ENCODE results near the gene SLC9C1.
A peak's percentile ranks its signal among the peaks of the same experiment; 100 is the strongest.

The SLC9C1 gene

GRCh38 chr3:112101916-112102315 is 192.1 kb downstream of the SLC9C1 start:
- H3K27ac ChIP-seq, result no peak overlapping the region

GRCh38 chr3:112097378-112097777 is 196.6 kb downstream of the SLC9C1 start:
- no peak overlapping the region for H3K27ac ChIP-seq
- TF ChIP-seq, protein P1, sequence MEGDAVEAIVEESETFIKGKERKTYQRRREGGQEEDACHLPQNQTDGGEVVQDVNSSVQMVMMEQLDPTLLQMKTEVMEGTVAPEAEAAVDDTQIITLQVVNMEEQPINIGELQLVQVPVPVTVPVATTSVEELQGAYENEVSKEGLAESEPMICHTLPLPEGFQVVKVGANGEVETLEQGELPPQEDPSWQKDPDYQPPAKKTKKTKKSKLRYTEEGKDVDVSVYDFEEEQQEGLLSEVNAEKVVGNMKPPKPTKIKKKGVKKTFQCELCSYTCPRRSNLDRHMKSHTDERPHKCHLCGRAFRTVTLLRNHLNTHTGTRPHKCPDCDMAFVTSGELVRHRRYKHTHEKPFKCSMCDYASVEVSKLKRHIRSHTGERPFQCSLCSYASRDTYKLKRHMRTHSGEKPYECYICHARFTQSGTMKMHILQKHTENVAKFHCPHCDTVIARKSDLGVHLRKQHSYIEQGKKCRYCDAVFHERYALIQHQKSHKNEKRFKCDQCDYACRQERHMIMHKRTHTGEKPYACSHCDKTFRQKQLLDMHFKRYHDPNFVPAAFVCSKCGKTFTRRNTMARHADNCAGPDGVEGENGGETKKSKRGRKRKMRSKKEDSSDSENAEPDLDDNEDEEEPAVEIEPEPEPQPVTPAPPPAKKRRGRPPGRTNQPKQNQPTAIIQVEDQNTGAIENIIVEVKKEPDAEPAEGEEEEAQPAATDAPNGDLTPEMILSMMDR (conservative IDR thresholded peaks at IDR 0.05), result no peak

More at GRCh38 chr3:112101916-112102315, 192.1 kb downstream of the SLC9C1 start:
- TF ChIP-seq, protein P1 (conservative IDR thresholded peaks at IDR 0.05), result no peak

DNA sequence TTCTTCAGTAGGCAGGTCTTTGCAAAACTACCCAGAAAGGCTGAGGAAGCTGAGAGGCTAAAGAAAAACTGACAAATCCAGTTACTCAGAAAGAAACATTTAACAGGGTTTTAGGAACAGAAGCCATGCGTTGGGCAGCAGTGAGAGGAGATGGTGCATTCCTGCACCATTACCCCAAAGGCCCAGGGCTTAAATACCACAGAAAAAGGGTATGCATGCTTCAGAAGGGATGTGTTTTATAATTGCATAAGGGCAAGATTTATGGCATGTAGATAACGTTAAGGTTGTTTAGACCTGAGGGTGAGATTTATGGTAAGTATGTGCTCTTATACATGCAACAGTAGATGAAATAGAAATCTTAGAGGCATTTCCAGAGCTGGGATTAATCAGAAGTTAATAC is 197.8 kb downstream of the SLC9C1 start:
- TF ChIP-seq, protein P1 (conservative IDR thresholded peaks at IDR 0.05), result no peak
- no peak overlapping the region for H3K27ac ChIP-seq

DNA sequence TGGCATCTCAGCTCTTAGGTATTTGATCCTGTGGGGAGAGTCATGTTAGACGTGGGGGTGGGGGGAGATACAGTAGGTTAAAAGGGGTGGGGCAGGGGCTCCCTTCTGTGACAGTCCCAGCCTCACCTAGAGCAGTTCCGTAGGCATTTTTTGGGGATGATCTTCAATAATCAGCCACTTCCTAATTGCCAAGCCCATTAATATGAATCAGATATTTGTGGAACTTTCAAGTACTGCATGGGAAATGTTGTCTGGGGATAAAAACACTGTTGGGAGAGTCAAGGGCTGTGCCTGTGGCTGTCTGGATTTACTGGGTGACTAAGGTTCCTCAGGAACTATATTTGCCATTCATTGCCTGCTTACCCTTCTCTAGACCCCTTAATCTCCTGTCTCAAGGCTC is 198.3 kb downstream of the SLC9C1 start:
- TF ChIP-seq, protein P1 (conservative IDR thresholded peaks at IDR 0.05), result no peak
- no peak overlapping the region for H3K27ac ChIP-seq

DNA sequence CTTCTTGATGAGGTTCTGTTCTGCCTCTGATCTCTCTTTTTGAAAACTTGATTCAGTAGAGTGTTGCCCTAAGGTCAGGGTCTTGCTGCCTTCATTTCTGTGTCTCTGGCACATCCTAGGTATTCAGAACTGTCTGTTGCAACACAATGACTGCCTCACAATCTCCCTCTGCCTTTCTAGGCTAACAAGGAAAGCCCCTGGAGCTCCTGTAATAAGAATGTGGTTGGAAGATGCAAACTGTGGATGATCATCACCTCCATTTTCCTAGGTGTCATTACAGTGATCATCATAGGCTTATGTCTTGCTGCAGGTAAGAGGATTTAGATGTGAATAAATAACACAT is 200.9 kb downstream of the SLC9C1 start:
- TF ChIP-seq, protein P1 (conservative IDR thresholded peaks at IDR 0.05), result no peak
- no peak overlapping the region for H3K27ac ChIP-seq

DNA sequence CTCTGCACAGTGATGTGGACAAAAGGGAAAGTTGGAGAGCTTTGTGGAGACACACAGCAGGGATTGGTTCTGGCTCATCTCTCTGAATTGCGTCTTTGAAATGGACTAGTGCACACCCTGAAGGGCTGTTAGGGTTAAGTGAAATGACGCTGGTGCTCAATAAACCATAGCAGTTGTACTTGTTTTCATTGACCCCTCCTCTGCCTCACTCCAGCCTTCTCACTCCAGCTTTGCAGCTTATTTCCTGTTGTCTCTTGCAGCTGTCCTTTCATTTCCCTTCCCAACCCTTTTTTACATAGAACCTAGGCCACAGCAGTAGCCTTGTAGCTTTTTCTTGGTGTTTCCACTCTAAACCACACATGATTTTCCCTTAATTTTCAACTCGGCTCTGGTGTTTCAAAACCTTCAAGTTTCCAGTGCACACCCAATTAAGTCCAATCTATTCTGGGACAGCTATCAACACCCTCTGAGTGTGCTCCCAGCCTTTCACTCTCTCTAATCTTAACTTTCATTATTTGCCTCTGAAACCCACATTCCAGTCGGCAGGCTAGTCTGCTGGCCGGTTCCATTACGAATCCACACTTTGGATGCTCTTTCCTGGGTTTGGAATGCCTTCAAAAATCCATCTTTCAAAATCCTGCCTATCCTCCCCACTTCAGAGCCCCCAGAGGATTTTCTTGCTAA is 201.4 kb downstream of the SLC9C1 start:
- TF ChIP-seq, protein P1 (conservative IDR thresholded peaks at IDR 0.05), result no peak
- peak overlapping the region; percentile 80; the same call in 1 of the 2 replicates for H3K27ac ChIP-seq

DNA sequence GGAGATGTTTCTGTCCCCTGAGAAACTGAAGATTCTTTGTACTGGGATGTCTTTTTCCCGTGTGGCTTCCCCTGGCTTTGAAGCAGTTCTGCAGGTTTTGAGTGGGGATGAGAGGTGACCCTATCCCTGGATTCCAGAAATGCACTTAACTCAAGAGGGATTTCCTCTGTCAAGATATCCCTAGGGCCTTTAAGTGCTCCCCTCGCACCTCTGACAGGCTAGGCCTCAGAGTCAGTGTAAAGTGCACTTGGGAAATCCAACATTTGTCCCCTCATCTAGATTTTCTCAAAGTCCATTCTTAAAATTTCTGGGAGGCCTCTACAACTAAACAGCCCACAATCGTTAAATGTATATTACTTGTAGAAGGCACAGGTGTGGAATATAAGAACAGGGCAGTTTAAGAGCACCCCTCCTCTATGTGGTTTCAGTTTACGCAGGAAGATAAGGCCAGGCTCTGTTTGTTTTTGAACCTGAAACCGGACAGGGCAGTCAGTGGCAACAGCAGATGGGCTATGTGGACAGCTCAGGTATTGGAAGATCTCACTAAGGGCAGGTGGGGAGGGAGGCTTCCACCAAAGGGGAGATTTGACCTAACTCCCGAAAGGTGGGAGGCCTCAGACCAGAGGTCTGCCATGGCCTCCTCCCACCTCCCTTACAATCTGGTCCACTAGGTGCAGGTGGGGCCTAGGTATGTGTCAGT is 203.0 kb downstream of the SLC9C1 start:
- TF ChIP-seq, protein P1 (conservative IDR thresholded peaks at IDR 0.05), result no peak
- H3K27ac ChIP-seq, result peak overlapping the region; percentile 80

All from VCaP (cell line).